Endothelial cell of umbilical vein (primary cell): ENCODE results near the gene SERPINB7. TPM values are rescaled to one million over a fixed set of nuclear protein-coding genes. Genes with fewer than 3 reads are reported as not detected.
"Not testable (repeated sequence)": the region's sequence is repeated elsewhere in the genome, so short reads cannot be mapped to it uniquely, and the experiment has no call there.

ENCODE experiments used
- BruUV-seq: library from RNA; stranded (reverse); fragments of 400-500 nt; replicated peaks from 2 replicates; lab custom pipeline; 2021; lab: Mats Ljungman, UMichigan
- CTCF ChIA-PET: fragments of 300-600, 350-600 bp; sonication (Branson Sonifier 250); formaldehyde crosslinking; loops from one replicate; lab custom pipeline; 2021; ENCODE audit warnings: antibody characterized with exemption, inconsistent platforms; lab: Charles Lee
- POLR2A ChIA-PET: fragments of 300-600, 350-600 bp; sonication (Branson Sonifier 250); formaldehyde crosslinking; loops from one replicate; lab custom pipeline; 2021; ENCODE audit warnings: antibody characterized with exemption, inconsistent platforms; lab: Charles Lee
- DNase-seq: peaks from one replicate; pipeline ENCODE4 v3.0.0-alpha.2; 2011; ENCODE audit warnings: low read depth, low spot score
- FAIRE-seq: peaks from 2 replicates; lab custom pipeline; 2011; peaks lifted over from hg19 to GRCh38; lab: Jason Lieb, UNC
- H2AFZ ChIP-seq: 2 replicates; pipeline ENCODE4 v1.6.0; 2012; ENCODE audit warnings: low read depth, low read length, control low read depth, inconsistent platforms
- H3K27ac ChIP-seq: 2 replicates; pipeline ENCODE4 v1.5.1; 2011; ENCODE audit warnings: low read depth, mild to moderate bottlenecking, control low read depth, low read length, moderate library complexity; ENCODE audit not compliant: insufficient read depth
- H3K27me3 ChIP-seq, 2 experiments: 2 replicates each; pipeline versions ENCODE4 v1.6.0 to v1.6.1; 2011; ENCODE audit warnings: low read length in 2 of 2, mixed read lengths in 1 of 2; ENCODE audit not compliant: control insufficient read depth in 2 of 2, insufficient read depth in 2 of 2
- H3K36me3 ChIP-seq, 2 experiments: 2 replicates in 1 of 2; 3 replicates in 1 of 2; pipeline ENCODE4 v1.5.1; 2011; ENCODE audit warnings: low read length in 2 of 2, mild to moderate bottlenecking in 1 of 2, moderate library complexity in 1 of 2; ENCODE audit not compliant: control insufficient read depth in 2 of 2, insufficient read depth in 2 of 2; ENCODE audit errors: extremely low read depth in 1 of 2
- H3K4me1 ChIP-seq: 3 replicates; pipeline ENCODE4 v1.5.1; 2011; ENCODE audit warnings: mild to moderate bottlenecking, low read length; ENCODE audit not compliant: control insufficient read depth, insufficient read depth; ENCODE audit errors: extremely low read depth
- H3K4me2 ChIP-seq: 2 replicates; pipeline ENCODE4 v1.6.1; 2011; ENCODE audit warnings: low read length, control low read depth, mixed read lengths; ENCODE audit not compliant: insufficient read depth
- H3K4me3 ChIP-seq, 3 experiments: fragments of 200-600 bp in 1 of 3; sonication (generic), shearing (Covaris generic) in 1 of 3; replicated peaks in 1 of 3; 2 replicates each; pipeline ENCODE4 v1.5.1; 2011 to 2016; ENCODE audit warnings: control low read depth in 3 of 3, low read length in 3 of 3, mild to moderate bottlenecking in 2 of 3, inconsistent platforms in 1 of 3, low read depth in 1 of 3, moderate library complexity in 1 of 3; ENCODE audit not compliant: insufficient read depth in 1 of 3
- H3K79me2 ChIP-seq: 2 replicates; pipeline ENCODE4 v1.6.0; 2012; ENCODE audit warnings: low read length, inconsistent platforms; ENCODE audit not compliant: control insufficient read depth, insufficient read depth
- H3K9ac ChIP-seq: replicated peaks from 2 replicates; pipeline ENCODE3; 2011; ENCODE audit warnings: low read length, control low read depth; ENCODE audit not compliant: insufficient read depth; ENCODE audit errors: extremely low read depth
- H3K9me1 ChIP-seq: replicated peaks from 3 replicates; pipeline ENCODE4 v1.6.0; 2011; ENCODE audit warnings: mild to moderate bottlenecking, low read length; ENCODE audit not compliant: control insufficient read depth, insufficient read depth; ENCODE audit errors: extremely low read depth
- H3K9me3 ChIP-seq: replicated peaks from 2 replicates; pipeline ENCODE4 v1.5.1; 2012; ENCODE audit warnings: low read length, inconsistent platforms; ENCODE audit not compliant: control insufficient read depth, insufficient read depth
- H4K20me1 ChIP-seq: replicated peaks from 2 replicates; pipeline ENCODE3; 2011; ENCODE audit warnings: mild to moderate bottlenecking, low read length; ENCODE audit not compliant: control insufficient read depth, insufficient read depth; ENCODE audit errors: extremely low read depth
- EZH2 ChIP-seq: IDR thresholded peaks from 2 replicates; pipeline ENCODE4 v1.6.1; 2012; ENCODE audit warnings: borderline replicate concordance, low read depth, mild to moderate bottlenecking, moderate library complexity, low read length, inconsistent platforms; ENCODE audit not compliant: severe bottlenecking
- FOS ChIP-seq: IDR thresholded peaks from 2 replicates; pipeline ENCODE4 v1.6.1; 2011; ENCODE audit warnings: mild to moderate bottlenecking, low read length, moderate library complexity, borderline replicate concordance; ENCODE audit not compliant: insufficient read depth
- GATA2 ChIP-seq: IDR thresholded peaks from 2 replicates; pipeline ENCODE4 v1.7.0; 2011; ENCODE audit warnings: low read depth, mild to moderate bottlenecking, moderate library complexity, mixed read lengths, low read length; ENCODE audit not compliant: insufficient read length, insufficient read depth
- JUN ChIP-seq: IDR thresholded peaks from 2 replicates; pipeline ENCODE4 v1.6.1; 2011; ENCODE audit warnings: borderline replicate concordance, low read depth; ENCODE audit not compliant: insufficient read length, insufficient read depth
- MYC ChIP-seq: IDR thresholded peaks from one replicate; pipeline ENCODE4 v1.6.1; 2011; ENCODE audit warnings: mild to moderate bottlenecking, low read depth, low read length
- POLR2A ChIP-seq: IDR thresholded peaks from 2 replicates; pipeline ENCODE4 v1.6.1; 2012; ENCODE audit warnings: low read depth, mild to moderate bottlenecking, control low read depth, low read length
- POLR2AphosphoS5 ChIP-seq: IDR thresholded peaks from 2 replicates; pipeline ENCODE4 v1.6.1; 2012; ENCODE audit warnings: low read depth, mild to moderate bottlenecking, control low read depth, low read length, moderate library complexity; ENCODE audit not compliant: insufficient read depth
- dilution Hi-C: fragments of 300-500 bp; cut with MboI; formaldehyde crosslinking; loops from one replicate; pipeline ENCODE4 v1.15.0; 2019; ENCODE audit warnings: low sequenced_read_pairs; ENCODE audit not compliant: extremely low pct_ligation_motif_present
- intact Hi-C: fragments of 100-400 bp; cut with micrococcal nuclease; formaldehyde crosslinking; loops from one replicate; pipeline ENCODE4 v1.10.0; 2022
- polyA plus RNA-seq, 4 experiments: library from polyadenylated mRNA; depleted of rRNA in 3 of 4; stranded (reverse) in 3 of 4; unstranded in 1 of 4; fragments of >200 nt; gene quantifications; 2 replicates each; pipeline versions ENCODE4 v1.2.1 to v1.2.3, GENCODE V29; 2011 to 2012; ENCODE audit warnings: missing spikeins in 1 of 4
- total RNA-seq: library from RNA; stranded (reverse); gene quantifications from 2 replicates; pipeline ENCODE4 v1.2.3, GENCODE V29; 2021
- TF ChIP-seq, protein P1 (sequence below): IDR thresholded peaks from 2 replicates; pipeline ENCODE4 v1.6.1; 2011; ENCODE audit not compliant: insufficient read depth, insufficient read length
- TF ChIP-seq, protein P2 (sequence below), 2 donors: IDR thresholded peaks; 1 replicate in 1 of 2; 2 replicates in 1 of 2; pipeline ENCODE4 v1.5.1; 2011; ENCODE audit warnings: low read length in 2 of 2, mild to moderate bottlenecking in 2 of 2, moderate library complexity in 2 of 2, control low read depth in 1 of 2, inconsistent platforms in 1 of 2, low read depth in 1 of 2; ENCODE audit not compliant: insufficient read depth in 1 of 2; ENCODE audit errors: extremely low read depth in 1 of 2

SERPINB7 gene
- total and polyA plus RNA-seq, 2 donors (not counting 3 experiments of a cell fraction or from before 2014, with no cell fraction given), result not detected

DNA sequence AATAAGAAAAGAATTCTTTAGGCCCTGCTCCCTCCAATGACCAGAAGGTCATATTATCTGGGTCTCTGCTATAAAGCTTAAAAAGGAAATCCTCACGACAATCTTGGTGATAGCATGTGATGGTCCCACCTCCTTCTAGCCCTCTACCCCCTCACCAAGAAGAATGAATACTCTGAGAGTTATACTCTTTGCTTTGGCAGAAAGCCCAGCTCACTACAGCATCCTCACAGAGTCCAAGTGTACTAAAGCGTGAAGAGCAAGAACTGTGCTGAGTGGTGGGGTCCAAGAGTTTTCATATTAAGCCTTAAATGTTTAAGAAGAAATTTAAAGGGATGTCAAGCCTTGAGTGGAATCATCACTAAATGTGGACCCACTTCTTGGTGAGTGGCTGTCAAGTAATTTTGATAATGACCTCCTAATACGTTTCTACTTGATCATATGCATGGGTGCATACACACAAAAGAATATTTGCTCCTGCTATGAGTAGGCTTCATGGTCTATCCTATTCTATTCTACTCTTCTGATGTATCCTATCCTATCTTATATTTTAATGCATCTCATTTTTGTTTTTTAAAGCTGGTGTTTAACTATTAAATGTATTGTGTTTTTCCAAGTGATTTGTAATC lies 16.5 kb upstream of the SERPINB7 start:
- Histone ChIP-seq H3K9me1 (no peaks in the 10 kb centered on the region), H3K9ac (no peak overlapping the region), H2AFZ (no peak overlapping the region), H3K27ac (no peak overlapping the region), H3K9me3 (no peaks in the 10 kb centered on the region), H4K20me1 (no peaks in the 10 kb centered on the region), H3K79me2 (no peaks in the 10 kb centered on the region), H3K4me3 (no peak overlapping the region), H3K4me2 (no peak overlapping the region), H3K36me3 (no peaks in the 10 kb centered on the region), H3K27me3 (no peaks in the 10 kb centered on the region), H3K4me1 (no peaks in the 10 kb centered on the region)
- BruUV-seq, result no TSS peak
- TF ChIP-seq POLR2A (no peak), GATA2 (no peak), JUN (no peak), POLR2AphosphoS5 (no peak), FOS (no peak), MYC (no peak), EZH2 (no peak)
- TF ChIP-seq, protein P1, sequence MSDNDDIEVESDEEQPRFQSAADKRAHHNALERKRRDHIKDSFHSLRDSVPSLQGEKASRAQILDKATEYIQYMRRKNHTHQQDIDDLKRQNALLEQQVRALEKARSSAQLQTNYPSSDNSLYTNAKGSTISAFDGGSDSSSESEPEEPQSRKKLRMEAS, result no peak
- TF ChIP-seq, protein P2, sequence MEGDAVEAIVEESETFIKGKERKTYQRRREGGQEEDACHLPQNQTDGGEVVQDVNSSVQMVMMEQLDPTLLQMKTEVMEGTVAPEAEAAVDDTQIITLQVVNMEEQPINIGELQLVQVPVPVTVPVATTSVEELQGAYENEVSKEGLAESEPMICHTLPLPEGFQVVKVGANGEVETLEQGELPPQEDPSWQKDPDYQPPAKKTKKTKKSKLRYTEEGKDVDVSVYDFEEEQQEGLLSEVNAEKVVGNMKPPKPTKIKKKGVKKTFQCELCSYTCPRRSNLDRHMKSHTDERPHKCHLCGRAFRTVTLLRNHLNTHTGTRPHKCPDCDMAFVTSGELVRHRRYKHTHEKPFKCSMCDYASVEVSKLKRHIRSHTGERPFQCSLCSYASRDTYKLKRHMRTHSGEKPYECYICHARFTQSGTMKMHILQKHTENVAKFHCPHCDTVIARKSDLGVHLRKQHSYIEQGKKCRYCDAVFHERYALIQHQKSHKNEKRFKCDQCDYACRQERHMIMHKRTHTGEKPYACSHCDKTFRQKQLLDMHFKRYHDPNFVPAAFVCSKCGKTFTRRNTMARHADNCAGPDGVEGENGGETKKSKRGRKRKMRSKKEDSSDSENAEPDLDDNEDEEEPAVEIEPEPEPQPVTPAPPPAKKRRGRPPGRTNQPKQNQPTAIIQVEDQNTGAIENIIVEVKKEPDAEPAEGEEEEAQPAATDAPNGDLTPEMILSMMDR (IDR thresholded peaks at IDR 0.05; ENCODE audit: extremely low read depth in 1 of 2, insufficient read depth in 1 of 2, low read depth in 1 of 2, low read length in 2 of 2), result no peak
- dilution Hi-C loops, result no loop called here
- intact Hi-C loops, result no loop called here
- POLR2A ChIA-PET, result no interaction called here
- CTCF ChIA-PET, result no interaction called here
- DNase-seq (no peak), FAIRE-seq (no peak)

DNA sequence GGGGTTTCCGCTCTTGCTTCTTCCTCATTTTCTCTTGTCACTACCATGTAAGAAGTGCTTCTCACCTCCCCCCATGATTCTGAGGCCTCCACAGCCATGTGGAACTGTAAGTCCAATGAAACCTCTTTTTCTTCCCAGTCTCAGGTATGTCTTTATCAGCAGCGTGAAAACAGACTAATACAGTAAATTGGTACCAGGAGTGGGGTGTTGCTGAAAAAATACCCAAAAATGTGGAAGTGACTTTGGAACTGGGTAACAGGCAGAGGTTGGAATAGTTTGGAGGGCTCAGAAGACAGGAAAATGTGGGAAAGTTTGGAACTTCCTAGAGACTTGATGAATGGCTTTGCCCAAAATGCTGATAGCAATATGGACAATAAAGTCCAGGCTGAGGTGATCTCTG lies 15.4 kb upstream of the SERPINB7 start:
- H4K20me1 ChIP-seq, H3K27me3 ChIP-seq, intact Hi-C loops, H3K9ac ChIP-seq, CTCF ChIA-PET, FAIRE-seq, H3K4me3 ChIP-seq, H2AFZ ChIP-seq, H3K9me1 ChIP-seq, H3K4me2 ChIP-seq, DNase-seq, H3K79me2 ChIP-seq, H3K36me3 ChIP-seq, H3K9me3 ChIP-seq, POLR2A ChIA-PET, BruUV-seq, dilution Hi-C loops, H3K4me1 ChIP-seq, H3K27ac ChIP-seq: not testable (repeated sequence)
